NCI-H345 treated with DMSO at 0.1 percent for 48 hours (cell line): ENCODE results near the gene NFE2L1.

Experiments used
- DNase-seq: peaks from one replicate; lab custom pipeline; 2025; ENCODE audit not compliant: unreplicated experiment; lab: John Stamatoyannopoulos, UW

Gene NFE2L1

GRCh38 chr17:48106802-48107136, 58.6 kb downstream of the NFE2L1 start:
- no peak for DNase-seq

- peak; percentile 88 for DNase-seq
Observed at GRCh38 chr17:48107137-48108055, 59.2 kb downstream of the NFE2L1 start, which contains the start of gene SNX11. Gene SNX11 (plus strand): TSS chr17:48107766. CDS start chr17:48112044, 4,278 bp downstream.

DNA sequence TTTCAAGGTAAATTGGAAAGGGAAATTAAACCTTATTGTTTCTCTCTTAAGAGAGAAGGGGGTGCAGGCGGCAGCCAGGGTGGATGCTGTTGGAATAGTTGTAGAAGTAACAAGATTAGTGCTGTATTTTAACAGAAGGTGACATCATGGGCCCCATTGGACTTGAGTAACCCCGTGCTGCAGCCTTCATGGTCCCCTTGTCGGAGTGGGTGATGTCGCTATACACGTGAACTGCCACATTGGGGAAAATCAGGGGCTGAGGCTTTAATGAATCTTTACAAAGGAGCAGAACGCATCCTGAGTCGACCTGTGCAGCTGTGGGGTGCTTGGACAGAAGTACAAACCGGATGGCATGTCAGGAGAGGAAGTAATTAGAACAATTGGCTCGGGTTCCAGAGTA, 62.6 kb downstream of the NFE2L1 start:
- DNase-seq, result no peak
